ENCODE data around the gene HSD17B14.
"Not testable (repeated sequence)": the region's sequence is repeated elsewhere in the genome, so short reads cannot be mapped to it uniquely, and the experiment has no call there.

HSD17B14 gene

DNA sequence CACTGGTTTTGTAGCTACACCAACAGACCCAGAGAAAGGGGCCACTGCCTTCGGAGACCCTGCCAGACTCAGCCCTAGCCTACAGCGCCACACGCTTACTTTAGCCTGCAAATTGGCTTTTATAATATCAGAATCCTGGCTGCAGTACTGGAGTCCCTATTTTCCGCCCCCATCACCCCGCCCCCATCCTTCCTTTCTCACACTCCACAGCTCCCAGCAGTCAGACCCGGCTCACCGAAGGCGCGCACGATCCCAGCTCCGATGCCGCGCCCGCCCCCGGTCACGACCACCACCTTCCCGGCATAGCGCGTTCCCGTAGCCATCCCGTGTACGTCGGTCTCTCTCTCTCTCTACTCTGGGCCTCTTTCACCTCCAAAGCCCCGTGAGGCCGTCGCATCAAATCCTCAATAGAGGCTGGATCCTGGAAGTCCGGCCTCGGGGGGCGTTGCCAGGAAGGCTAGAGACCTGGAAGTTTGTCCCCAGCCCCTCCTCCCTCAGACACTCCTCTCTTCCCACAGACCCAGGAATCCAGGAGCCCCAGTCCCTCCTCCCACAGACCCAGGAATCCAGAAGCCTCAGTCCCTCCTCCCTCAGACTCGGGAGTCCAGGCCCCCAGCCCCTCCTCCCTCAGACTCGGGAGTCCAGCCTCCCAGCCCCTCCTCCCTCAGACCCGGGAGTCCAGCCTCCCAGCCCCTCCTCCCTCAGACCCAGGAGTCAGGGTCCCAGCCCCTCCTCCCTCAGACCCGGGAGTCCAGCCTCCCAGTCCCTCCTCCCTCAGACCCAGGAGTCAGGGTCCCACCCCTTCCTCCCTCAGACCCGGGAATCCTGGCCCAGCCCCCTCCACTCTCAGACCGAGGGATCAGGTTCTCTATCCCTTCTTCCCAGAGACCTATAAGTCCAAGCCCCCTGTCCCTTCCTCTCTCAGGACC, at the start of gene HSD17B14:
HSD17B14 (minus strand) TSS at position 403 of the 929 bp plus-strand sequence; CDS start at position 323, 80 bp downstream.
- DNase-seq: peak in 32 of 42 donors; percentile 11 to 65 (median 40)
- intact Hi-C loops (cut with DNase I): loop anchor here (10.0 kb wide), 1 partner anchor 192 kb away; the partner anchor contains the start of gene CA11

DNA sequence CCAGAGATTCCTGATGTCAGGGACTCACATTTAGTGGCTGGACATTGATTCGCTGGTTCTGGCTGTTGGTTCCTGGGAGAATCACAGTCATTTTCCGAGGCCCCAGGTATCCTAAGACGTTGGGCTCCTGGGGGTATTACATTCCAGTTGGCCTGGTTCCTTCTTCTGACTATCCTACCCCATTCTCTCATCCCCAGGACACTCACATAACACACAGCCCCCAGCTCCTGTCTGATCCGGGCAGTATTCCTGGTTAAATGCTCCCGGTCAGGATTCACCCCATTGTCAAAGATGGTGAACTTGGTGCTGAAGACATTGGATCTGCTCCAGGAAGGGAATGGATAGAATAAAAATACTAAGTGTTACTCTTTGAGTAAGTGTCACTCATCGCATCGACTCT, 47.4 kb upstream of the HSD17B14 start:
- intact Hi-C loops (cut with DNase I): no loop called here
- no peak for DNase-seq

DNA sequence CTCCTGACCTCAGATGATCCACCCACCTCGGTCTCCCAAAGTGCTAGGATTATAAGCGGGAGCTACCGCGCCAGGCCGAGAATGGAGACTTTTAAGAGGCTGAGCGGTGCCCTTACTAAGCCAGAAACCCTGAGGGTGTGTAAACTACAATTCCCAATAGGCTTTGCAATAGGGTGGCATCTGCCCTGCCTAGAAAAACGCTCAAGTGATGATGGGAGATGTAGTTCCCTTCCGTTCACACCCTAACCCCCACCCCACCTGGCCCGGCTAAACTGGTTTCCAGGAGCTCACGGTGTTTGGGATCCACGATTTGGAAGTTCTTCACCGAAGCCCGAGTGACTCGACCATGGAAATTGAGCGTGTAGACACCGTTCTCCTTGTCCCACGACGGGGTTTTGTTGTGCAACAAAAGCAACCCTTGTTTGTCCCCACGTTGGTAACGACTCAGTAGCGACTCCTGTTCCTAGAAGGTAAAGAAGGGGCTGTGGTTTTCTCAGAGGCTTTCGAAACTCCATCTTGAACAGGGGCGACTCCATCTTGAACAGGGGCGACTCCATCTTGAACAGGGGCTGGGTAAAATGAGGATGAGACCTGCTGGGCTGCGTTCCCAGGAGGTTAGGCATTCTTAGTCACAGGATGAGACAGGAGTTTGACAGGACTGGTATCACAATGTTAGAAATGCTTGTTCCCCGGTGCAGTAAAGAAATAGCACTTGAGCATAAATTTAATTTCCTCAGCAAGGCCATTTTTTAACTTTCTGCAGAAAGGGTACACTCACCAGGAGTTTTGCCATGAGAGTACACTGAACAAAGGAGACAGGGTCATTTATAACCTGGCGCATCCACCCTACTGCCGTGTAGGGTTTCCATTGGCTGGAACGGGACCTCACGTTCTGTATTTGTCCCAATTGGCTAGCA, 45.7 kb upstream of the HSD17B14 start:
- intact Hi-C loops (cut with DNase I): no loop called here
- DNase-seq: peak in 15 of 42 donors; percentile 20 to 63 (median 35)

DNA sequence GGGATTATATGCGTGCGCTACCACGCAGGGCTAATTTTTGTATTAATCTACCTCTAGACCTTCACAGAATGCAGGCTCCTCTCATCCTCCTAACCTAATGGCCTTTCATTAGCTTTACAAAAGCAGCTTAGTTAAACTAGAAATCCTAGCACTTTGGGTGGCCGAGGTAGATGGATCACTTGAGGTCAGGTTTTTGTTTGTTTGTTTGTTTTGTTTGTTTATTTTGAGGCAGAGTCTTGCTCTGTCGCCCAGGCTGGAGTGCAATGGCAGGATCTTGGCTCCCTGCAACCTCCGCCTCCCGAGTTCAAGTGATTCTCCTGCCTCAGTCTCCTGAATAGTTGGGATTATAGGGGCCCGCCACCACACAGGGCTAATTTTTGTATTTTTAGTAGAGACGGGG, 43.4 kb upstream of the HSD17B14 start:
- intact Hi-C loops (cut with DNase I); DNase-seq: not testable (repeated sequence)

DNA sequence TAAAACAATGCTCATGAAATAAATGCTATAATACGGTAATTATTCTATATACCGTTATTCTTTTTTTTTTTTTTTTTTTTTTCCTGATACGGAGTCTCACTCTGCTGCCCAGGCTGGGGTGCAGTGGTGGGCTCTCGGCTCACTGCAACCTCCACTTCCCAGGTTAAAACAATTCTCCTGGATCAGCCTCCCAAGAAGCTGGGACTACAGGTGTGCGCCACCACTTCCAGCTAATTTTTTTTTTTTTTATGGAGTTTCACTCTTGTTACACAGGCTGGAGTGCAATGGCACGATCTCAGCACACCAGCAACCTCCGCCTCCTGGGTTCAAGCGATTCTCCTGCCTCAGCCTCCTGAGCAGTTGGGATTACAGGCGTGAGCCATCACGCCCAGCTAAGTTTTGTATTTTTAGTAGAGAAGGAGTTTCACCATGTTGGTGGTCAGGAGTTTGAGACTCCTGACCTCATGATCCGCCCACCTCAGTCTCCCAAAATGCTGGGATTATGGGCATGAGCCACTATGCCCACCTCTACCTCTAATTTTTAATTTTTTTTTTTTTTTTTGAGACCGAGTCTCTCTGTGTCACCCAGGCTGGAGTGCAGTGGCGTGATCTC, 42.8 kb upstream of the HSD17B14 start:
- intact Hi-C loops (cut with DNase I): no loop called here
- no peak for DNase-seq

DNA sequence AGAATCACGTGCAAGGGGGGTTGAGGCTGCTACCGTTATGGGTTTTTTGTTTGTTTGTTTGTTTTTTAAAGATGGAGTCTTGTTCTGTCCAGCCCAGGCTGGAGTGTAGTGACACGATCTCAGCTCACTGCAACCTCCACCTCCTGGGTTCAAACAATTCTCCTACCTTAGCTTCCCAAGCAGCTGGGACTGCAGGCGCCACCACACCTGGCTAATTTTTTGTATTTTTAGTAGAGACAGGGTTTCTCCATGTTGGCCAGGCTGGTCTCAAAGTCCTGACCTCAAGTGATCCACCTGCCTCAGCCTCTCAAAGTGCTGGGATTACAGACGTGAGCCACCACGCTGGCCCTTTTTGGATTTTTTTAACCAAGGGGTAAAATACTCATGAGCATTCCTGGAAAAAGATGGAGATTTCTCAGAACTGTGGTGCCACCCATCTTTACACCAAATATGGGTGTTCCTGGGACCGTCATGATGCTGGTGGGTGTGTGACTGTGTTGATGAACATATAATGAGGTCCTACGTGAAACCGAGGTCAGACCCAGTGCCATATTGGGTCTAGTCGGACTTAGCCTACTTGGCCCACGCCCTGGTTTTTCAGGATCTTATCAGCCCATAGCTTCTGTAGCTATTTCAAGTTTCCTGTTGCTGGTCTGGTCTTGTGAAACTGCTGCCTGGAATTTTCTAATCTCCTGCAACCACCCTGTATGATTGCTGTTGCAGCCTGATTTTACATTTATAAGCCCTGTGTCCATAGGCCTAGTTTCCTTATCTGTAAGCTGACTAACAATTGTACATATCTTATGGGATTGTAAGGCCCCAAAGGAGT, 42.1 kb upstream of the HSD17B14 start:
- intact Hi-C loops (cut with DNase I): no loop called here
- no peak for DNase-seq

DNA sequence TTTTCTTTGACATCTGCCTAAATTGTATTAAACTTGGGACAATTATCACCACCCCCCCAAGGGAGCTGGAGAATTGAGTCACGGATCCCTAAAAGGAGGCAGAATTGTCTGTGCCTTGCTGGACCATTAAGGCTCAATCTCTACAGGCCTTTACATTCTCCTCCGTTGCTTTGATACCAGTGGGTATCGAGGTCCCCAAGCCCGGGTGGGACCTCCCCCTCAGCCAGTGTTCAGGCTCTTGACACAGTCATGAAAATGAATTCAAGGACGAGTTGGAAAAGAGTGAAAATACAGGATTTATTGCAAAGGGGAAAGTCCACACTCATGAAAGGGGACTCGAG, 41.5 kb upstream of the HSD17B14 start:
- DNase-seq: no peak
- intact Hi-C loops (cut with DNase I): no loop called here

DNA sequence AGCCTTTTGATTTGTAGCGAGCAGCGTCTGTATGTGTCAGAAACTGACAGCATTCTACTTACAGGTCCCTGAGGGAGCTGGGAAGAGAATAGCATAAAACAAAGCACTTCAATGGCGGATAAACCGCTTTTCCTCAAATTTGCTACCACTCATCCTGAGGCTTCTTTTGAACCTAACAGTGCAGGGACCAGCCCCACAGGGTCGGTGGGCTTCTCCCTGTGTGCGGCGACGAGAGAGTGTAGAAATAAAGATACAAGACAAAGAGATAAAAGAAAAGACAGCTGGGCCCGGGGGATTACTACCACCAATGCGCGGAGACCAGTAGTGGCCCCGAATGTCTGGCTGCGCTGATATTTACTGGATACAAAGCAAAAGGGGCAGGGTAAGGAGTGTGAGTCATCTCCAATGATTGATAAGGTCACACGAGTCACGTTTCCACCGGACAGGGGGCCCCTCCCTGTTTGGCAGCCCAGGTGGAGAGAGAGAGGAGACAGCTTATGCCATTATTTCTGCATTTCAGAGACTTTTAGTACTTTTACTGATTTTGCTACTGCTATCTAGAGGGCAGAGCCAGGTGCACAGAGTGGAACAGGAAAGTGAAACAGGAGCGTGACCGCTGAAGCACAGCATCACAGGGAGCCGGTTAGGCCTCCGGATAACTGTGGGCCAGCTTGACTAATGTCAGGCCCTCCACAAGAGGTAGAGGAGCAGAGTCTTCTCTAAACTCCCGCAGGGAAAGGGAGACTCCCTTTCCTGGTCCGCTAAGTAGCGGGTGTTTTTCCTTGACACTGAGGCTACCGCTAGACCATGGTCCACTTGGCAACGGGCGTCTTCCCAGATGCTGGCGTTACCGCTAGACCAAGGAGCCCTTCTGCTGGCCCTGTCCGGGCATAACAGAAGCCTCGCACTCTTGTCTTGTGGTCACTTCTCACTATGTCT, 40.0 kb upstream of the HSD17B14 start:
- intact Hi-C loops (cut with DNase I); DNase-seq: not testable (repeated sequence)

DNA sequence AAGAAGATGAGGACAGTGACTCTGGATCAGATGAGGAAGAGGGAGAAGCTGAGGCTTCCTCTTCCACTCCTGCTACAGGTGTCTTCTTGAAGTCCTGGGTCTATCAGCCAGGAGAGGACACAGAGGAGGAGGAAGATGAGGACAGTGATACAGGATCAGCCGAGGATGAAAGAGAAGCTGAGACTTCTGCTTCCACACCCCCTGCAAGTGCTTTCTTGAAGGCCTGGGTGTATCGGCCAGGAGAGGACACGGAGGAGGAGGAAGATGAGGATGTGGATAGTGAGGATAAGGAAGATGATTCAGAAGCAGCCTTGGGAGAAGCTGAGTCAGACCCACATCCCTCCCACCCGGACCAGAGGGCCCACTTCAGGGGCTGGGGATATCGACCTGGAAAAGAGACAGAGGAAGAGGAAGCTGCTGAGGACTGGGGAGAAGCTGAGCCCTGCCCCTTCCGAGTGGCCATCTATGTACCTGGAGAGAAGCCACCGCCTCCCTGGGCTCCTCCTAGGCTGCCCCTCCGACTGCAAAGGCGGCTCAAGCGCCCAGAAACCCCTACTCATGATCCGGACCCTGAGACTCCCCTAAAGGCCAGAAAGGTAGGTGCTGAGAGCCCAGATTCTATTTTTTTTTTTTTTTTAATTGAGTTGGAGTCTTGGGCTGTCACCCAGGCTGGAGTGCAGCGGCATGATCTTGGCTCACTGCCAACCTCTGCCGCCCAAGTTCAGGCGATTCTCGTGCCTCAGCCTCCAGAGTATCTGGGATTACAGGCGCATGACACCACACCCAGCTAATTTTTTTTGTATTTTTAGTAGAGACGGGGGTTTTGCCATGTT, 38.2 kb upstream of the HSD17B14 start:
- DNase-seq: peak in 21 of 42 donors; percentile 20 to 69 (median 42)
- intact Hi-C loops (cut with DNase I): no loop called here

DNA sequence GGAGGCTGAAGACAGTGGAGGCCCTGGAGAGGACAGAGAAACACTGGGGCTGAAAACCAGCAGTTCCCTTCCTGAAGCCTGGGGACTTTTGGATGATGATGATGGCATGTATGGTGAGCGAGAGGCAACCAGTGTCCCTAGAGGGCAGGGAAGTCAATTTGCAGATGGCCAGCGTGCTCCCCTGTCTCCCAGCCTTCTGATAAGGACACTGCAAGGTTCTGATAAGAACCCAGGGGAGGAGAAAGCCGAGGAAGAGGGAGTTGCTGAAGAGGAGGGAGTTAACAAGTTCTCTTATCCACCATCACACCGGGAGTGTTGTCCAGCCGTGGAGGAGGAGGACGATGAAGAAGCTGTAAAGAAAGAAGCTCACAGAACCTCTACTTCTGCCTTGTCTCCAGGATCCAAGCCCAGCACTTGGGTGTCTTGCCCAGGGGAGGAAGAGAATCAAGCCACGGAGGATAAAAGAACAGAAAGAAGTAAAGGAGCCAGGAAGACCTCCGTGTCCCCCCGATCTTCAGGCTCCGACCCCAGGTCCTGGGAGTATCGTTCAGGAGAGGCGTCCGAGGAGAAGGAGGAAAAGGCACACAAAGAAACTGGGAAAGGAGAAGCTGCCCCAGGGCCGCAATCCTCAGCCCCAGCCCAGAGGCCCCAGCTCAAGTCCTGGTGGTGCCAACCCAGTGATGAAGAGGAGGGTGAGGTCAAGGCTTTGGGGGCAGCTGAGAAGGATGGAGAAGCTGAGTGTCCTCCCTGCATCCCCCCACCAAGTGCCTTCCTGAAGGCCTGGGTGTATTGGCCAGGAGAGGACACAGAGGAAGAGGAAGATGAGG, 37.4 kb upstream of the HSD17B14 start:
- peak in 5 of 42 donors; percentile 6 to 30 (median 14) for DNase-seq
- intact Hi-C loops (cut with DNase I): no loop called here

DNA sequence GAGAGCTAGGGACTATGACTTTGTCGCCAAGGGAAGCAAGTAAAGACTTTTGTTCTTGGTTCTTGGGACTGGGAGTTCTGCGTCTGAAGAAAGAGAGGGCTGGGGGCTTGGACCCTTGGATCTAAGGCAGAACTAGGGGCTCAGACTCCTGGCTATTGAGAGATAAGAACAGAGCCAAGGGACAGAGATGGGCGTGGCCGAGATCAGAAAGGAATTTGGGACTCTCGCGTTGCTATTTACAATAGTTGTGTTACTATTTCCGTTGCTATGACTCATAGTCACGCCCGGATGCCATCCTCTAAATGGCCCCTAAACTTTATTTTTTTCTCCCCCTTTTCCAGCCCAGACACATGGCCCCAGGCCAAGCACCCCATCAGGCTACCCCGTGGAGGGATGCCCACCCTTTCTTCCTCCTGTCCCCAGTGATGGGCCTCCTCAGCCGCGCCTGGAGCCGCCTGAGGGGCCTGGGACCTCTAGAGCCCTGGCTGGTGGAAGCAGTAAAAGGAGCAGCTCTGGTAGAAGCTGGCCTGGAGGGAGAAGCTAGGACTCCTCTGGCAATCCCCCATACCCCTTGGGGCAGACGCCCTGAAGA, 36.7 kb upstream of the HSD17B14 start:
- DNase-seq: peak in 32 of 42 donors; percentile 18 to 81 (median 52)
- intact Hi-C loops (cut with DNase I): no loop called here

DNA sequence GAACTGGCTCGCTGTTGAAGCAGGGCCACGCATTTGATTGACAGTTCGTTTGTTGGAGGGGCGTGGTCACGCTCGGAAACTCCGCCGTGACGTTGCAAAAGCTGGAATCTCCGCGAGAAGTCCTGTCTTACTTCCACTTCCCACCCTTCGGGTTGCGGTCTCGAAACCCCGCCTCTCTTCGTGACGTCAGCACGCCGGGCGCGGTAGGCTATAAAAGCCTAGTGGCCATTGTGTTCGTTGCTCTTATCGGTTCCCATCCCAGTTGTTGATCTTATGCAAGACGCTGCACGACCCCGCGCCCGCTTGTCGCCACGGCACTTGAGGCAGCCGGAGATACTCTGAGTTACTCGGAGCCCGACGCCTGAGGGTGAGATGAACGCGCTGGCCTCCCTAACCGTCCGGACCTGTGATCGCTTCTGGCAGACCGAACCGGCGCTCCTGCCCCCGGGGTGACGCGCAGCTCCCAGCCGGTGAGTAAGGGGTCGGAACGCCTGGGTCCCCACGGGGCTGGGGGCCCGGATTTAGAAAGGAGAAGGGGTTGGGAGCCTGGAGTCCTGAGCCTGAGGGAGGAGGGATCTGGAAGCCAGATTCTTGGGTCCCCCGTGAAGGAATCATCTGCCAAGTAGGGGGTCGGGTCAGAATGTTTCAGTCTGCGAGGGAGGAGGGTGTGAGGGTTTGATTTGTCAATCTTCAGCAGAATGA, 36.0 kb upstream of the HSD17B14 start, which contains the start of gene PPP1R15A:
PPP1R15A (plus strand) TSS at position 240 of the 702 bp plus-strand sequence. CDS start 813 bp downstream, outside the sequence.
- intact Hi-C loops (cut with DNase I): no loop called here
- DNase-seq: peak; percentile 95 to 100 (median 99)

DNA sequence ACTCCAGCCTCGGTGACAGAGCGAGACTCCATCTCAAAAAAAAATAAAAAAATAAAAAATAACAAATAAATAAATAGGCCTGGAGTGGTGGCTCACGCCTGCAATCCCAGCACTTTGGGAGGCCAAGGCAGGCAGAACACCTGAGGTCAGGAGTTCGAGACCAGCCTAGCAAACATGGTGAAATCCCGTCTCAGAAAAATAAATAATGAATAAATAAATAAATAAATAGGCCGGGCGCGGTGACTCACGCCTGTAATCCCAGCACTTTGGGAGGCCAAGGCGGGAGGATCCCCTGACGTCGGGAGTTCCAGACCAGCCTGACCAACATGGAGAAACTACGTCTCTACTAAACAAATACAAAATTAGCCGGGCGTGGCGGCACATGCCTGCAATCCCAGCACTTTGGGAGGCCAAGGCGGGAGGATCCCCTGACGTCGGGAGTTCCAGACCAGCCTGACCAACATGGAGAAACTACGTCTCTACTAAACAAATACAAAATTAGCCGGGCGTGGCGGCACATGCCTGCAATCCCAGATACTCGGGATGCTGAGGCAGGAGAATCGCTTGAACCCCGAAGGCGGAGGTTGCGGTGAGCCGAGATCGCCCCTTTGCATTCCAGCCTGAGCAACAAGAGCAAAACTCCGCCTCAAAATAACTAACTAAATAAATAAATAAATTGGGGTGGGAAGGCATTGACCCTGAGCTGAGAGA, 35.3 kb upstream of the HSD17B14 start:
- DNase-seq; intact Hi-C loops (cut with DNase I): not testable (repeated sequence)

DNA sequence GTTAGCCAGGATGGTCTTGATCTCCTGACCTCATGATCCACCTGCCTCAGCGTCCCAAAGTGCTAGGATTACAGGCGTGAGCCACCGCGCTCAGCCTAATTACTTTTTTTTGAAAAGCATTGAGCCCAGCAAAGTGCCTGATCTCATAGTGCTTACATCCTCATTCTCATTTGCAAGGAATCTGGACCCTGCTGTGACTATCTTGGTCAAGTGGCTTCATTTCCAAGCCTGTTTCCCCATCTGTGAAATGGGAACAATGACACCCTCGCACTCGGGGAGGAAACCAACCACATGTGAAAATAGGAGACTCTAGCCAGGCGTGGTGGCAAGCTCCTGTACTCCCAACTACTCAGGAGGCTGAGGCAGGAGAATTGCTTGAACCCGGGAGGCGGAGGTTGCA, 33.8 kb upstream of the HSD17B14 start:
- intact Hi-C loops (cut with DNase I): no loop called here
- DNase-seq: no peak
